Calu3 (cell line): Measurements from ENCODE around the gene DTX1. TPM values are rescaled to one million over a fixed set of nuclear protein-coding genes. Genes with fewer than 3 reads are reported as not detected.
A peak's percentile ranks its signal among the peaks of the same experiment; 100 is the strongest.

Experiments used
- Bru-seq: library from RNA; stranded (reverse); fragments of 400-500 nt; gene quantifications from one replicate; lab custom pipeline; 2021; lab: Mats Ljungman, UMichigan
- BruChase-seq, 2 experiments: library from RNA; stranded (reverse); fragments of 400-500 nt; gene quantifications; one replicate each; lab custom pipeline; 2021; lab: Mats Ljungman, UMichigan
- BruUV-seq: library from RNA; stranded (reverse); fragments of 400-500 nt; replicated peaks from 2 replicates; lab custom pipeline; 2021; lab: Mats Ljungman, UMichigan
- CTCF ChIA-PET: fragments of 300-600 bp; sonication (Branson Sonifier 250); formaldehyde crosslinking; loops from one replicate; lab custom pipeline; 2022; ENCODE audit warnings: antibody characterized with exemption; lab: Charles Lee
- DNase-seq: peaks from one replicate; pipeline ENCODE4 v3.0.0; 2022
- H3K27ac Mint-ChIP-seq: one replicate; pipeline ENCODE4 v1.8.0; 2022; ENCODE audit warnings: mixed read lengths; ENCODE audit not compliant: unreplicated experiment
- H3K27me3 Mint-ChIP-seq: one replicate; pipeline ENCODE4 v1.8.0; 2022; ENCODE audit warnings: mixed read lengths; ENCODE audit not compliant: unreplicated experiment
- H3K36me3 Mint-ChIP-seq: one replicate; pipeline ENCODE4 v1.8.0; 2022; ENCODE audit warnings: mild to moderate bottlenecking, moderate library complexity, mixed read lengths; ENCODE audit not compliant: insufficient read depth, unreplicated experiment
- H3K4me1 Mint-ChIP-seq: one replicate; pipeline ENCODE4 v1.8.0; 2022; ENCODE audit warnings: mild to moderate bottlenecking, low read depth, mixed read lengths; ENCODE audit not compliant: unreplicated experiment
- H3K4me3 Mint-ChIP-seq: one replicate; pipeline ENCODE4 v1.8.0; 2022; ENCODE audit warnings: mild to moderate bottlenecking, low read depth, moderate library complexity, mixed read lengths; ENCODE audit not compliant: unreplicated experiment
- H3K9me3 Mint-ChIP-seq: one replicate; pipeline ENCODE4 v1.8.0; 2022; ENCODE audit warnings: low read depth, mixed read lengths; ENCODE audit not compliant: unreplicated experiment
- CTCF ChIP-seq: fragments of 200-600 bp; IDR thresholded peaks from one replicate; pipeline ENCODE4 v1.8.0; 2022; ENCODE audit warnings: antibody characterized with exemption; ENCODE audit not compliant: unreplicated experiment
- intact Hi-C: fragments of 100-400 bp; cut with micrococcal nuclease; formaldehyde crosslinking; loops from one replicate; pipeline ENCODE4 v1.10.0; 2022; ENCODE audit not compliant: unreplicated experiment
- long read RNA-seq: library from polyadenylated mRNA; stranded (forward); transcript quantifications from one replicate; pipeline ENCODE4 v2.0.0, GENCODE V29; 2022
- total RNA-seq: library from RNA; stranded (reverse); gene quantifications from 2 replicates; pipeline ENCODE4 v1.2.3, GENCODE V29; 2022

DTX1 gene
- 0.17 TPM in 1 of 2 replicates, not detected in the other for total RNA-seq
- Bru-seq, nascent RNA, result percentile 2 among the genes with signal in this experiment
- percentile 4 among the genes with signal in this experiment for BruChase-seq, experiment 1, labeled RNA remaining after a 6-hour chase
- percentile 5 among the genes with signal in this experiment for BruChase-seq, experiment 2, labeled RNA remaining after a 2-hour chase
- long read RNA-seq, partial matches to known transcripts, result 0 of 3 reads
- long read RNA-seq, other reads (novel, unspliced or antisense), result 3 of 3 reads

DNA sequence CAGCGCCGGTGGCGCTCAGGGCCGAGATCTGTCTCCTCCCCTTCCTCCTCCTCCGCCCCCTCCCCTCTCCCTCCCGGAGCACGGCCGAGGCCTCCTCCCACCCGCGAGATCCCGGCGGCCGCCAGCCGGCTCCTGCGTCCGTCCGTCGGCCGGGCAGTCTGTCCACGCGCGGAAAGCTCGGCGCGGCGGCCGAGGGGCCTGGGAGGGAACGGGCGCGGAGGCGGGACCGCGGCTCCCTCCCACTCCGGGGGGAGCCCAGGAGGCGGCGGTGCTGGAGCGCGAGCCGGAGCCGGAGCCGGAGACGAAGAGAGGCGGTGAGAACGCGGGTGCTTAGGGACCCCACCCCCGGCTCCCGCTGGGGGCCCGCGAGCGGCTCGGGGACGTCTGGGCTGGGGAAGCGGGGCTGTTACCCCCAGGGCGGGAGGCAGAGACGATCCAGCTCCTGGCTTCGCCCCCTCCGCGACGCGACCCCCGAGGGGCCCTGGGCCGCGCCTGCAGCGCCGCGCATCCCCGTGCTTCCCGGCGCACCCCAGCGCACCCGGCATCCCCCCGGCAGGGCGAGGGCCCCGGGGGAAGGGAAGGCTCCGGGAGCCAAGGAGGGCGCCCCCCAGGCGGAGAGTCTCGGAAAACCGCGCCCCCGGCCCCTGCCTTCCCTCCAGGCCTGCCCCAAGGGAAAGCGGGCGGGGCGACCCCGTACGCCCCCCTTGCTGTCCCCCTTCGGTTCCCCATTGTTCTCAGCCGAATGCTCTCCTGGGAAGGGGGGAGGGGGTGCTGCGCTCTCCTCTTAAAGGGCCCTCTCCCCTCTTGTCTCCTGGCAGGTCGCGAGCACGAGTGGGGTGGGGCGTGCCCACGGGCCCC is at the start of gene DTX1:
DTX1 (plus strand) TSS at position 100 of the 858 bp plus-strand sequence. CDS start 1,463 bp downstream, outside the sequence.
- no peak for TF ChIP-seq CTCF
- Mint-ChIP-seq H3K27me3 (peaks cover 45% of the 10 kb centered on the region), H3K9me3 (no peaks in the 10 kb centered on the region), H3K4me1 (no peaks in the 10 kb centered on the region), H3K36me3 (no peaks in the 10 kb centered on the region), H3K27ac (no peak within 1 kb of the TSS), H3K4me3 (no peak within 1 kb of the TSS)
- DNase-seq, result no peak
- intact Hi-C loops, result no loop called here
- CTCF ChIA-PET, result interaction anchor here (0.6 to 0.7 kb wide), 2 partner anchors 10 to 15 kb away, joined by 3 to 4 read pairs; no protein-coding TSS in a partner anchor
- no TSS peak for BruUV-seq

DNA sequence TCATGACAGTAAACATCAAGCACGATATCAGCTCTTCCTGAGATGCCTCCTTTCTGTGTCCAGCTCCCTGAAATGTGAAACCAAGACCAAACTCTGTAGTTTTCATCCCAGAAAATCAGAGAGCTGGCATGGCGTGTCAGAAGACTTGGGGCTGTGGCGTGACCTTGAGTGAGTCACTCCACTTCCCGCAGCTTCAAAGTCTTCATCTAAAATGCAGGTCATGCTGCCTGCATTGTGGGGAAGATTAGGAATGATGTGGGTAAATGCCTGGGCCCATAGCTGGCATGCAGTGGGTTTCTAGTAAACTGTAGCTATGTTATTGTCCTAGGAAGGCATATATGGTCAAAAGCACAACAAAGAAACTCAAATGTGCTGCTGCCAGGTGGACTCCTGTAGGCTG is 49.4 kb upstream of the DTX1 start:
- no TSS peak for BruUV-seq
- CTCF ChIA-PET, result interaction anchor here (0.9 to 2.9 kb wide), 2 partner anchors 14 to 29 kb away, joined by 3 to 14 read pairs; partner anchors contain the start of gene OAS2
- TF ChIP-seq CTCF, result no peak
- Mint-ChIP-seq H3K36me3 (peaks cover 4% of the 10 kb centered on the region), H3K27ac (no peak overlapping the region), H3K27me3 (peaks cover 37% of the 10 kb centered on the region), H3K4me3 (no peak overlapping the region), H3K4me1 (peaks cover 8% of the 10 kb centered on the region), H3K9me3 (no peaks in the 10 kb centered on the region)
- peak; percentile 6 for DNase-seq
- intact Hi-C loops, result no loop called here

GRCh38 chr12:113010701-113011100 is 45.8 kb upstream of the DTX1 start:
- peaks cover 37% of the 10 kb centered on the region for H3K27me3 Mint-ChIP-seq
- CTCF ChIA-PET, result no interaction called here
- no peaks in the 10 kb centered on the region for H3K36me3 Mint-ChIP-seq
- no peak for TF ChIP-seq CTCF
- BruUV-seq, result no TSS peak
- H3K9me3 Mint-ChIP-seq, result no peaks in the 10 kb centered on the region
- peaks cover 8% of the 10 kb centered on the region for H3K4me1 Mint-ChIP-seq
- intact Hi-C loops, result no loop called here
- no peak overlapping the region for H3K27ac Mint-ChIP-seq
- H3K4me3 Mint-ChIP-seq, result no peak overlapping the region
- no peak for DNase-seq

- no peaks in the 10 kb centered on the region for H3K9me3 Mint-ChIP-seq
- H3K27me3 Mint-ChIP-seq, result peaks cover 59% of the 10 kb centered on the region
- intact Hi-C loops, result no loop called here
- CTCF ChIA-PET, result no interaction called here
- H3K36me3 Mint-ChIP-seq, result no peaks in the 10 kb centered on the region
- no peak overlapping the region for H3K4me3 Mint-ChIP-seq
- TF ChIP-seq CTCF, result no peak
- DNase-seq, result no peak
- no peaks in the 10 kb centered on the region for H3K4me1 Mint-ChIP-seq
- BruUV-seq, result no TSS peak
- H3K27ac Mint-ChIP-seq, result no peak overlapping the region
Measured at GRCh38 chr12:113014565-113014964, 42.0 kb upstream of the DTX1 start.
